GM12878 (cell line): ENCODE data around the gene ETV6.

Source experiments
- PML ChIP-seq: IDR thresholded peaks from 2 replicates; pipeline ENCODE4 v1.6.1; 2012; ENCODE audit warnings: low read length, inconsistent platforms
- TF ChIP-seq, protein P1 (sequence below): fragments of 450-650 bp; IDR thresholded peaks from 2 replicates; pipeline ENCODE4 v1.6.1; 2014; ENCODE audit warnings: mild to moderate bottlenecking

DNA sequence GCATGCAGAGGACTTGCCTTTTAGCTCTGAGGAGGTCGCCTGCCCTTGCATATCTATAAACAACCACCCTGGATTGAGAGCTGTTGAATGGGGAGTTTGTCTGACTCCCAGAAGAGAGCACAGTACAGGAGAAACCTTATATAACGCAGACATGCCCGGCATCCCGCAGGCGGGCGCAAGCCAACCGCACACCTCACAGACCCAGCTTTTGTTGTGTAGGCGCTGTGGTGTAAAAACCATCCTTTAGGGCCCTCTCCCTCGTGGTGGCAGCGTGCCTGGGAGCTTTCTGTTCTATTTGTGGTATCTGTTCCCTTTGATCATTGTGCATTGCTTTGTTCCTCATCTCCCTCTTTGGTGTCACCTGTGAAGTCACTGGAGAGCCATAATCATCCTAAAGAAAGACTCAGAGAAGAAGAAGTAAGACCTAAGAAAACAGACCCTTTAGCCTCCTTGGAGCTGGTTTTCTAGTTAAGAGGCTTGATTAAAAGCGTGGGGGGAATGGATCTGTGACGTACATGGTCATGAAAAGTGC is 77.7 kb downstream of the ETV6 start:
- TF ChIP-seq, protein P1, sequence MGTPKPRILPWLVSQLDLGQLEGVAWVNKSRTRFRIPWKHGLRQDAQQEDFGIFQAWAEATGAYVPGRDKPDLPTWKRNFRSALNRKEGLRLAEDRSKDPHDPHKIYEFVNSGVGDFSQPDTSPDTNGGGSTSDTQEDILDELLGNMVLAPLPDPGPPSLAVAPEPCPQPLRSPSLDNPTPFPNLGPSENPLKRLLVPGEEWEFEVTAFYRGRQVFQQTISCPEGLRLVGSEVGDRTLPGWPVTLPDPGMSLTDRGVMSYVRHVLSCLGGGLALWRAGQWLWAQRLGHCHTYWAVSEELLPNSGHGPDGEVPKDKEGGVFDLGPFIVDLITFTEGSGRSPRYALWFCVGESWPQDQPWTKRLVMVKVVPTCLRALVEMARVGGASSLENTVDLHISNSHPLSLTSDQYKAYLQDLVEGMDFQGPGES: no peak
- no peak for TF ChIP-seq PML
